M059J (cell line): Measurements from ENCODE around the gene AAMP. TPM values are rescaled to one million over a fixed set of nuclear protein-coding genes. Genes with fewer than 3 reads are reported as not detected.
"Not testable (repeated sequence)": the region's sequence is repeated elsewhere in the genome, so short reads cannot be mapped to it uniquely, and the experiment has no call there.

Experiments used
- DNase-seq: peaks from one replicate; pipeline ENCODE4 v3.0.0-alpha.2; 2012; ENCODE audit warnings: low read depth
- total RNA-seq: library from RNA; depleted of rRNA; stranded (reverse); fragments of >200 nt; shearing (Covaris generic); gene quantifications from 2 replicates; pipeline ENCODE4 v1.2.3, GENCODE V29; 2014

AAMP gene
- total RNA-seq, 1 experiment from 2014 or later: 153 TPM

GRCh38 chr2:218274586-218274985, 4.6 kb upstream of the AAMP start:
- no peak for DNase-seq

- DNase-seq: no peak
Observed at GRCh38 chr2:218273908-218274249, 3.9 kb upstream of the AAMP start.

- DNase-seq: not testable (repeated sequence)
Observed at GRCh38 chr2:218273214-218273907, 3.4 kb upstream of the AAMP start.

- DNase-seq: peak; percentile 82
Observed at GRCh38 chr2:218272531-218273212, 2.7 kb upstream of the AAMP start.

GRCh38 chr2:218271865-218272530, 2.1 kb upstream of the AAMP start:
- no peak for DNase-seq

GRCh38 chr2:218271487-218271797, 1.5 kb upstream of the AAMP start:
- no peak for DNase-seq

- peak; percentile 41 for DNase-seq
Observed at GRCh38 chr2:218270721-218271486, 967 bp upstream of the AAMP start.

- no peak for DNase-seq
Observed at GRCh38 chr2:218267259-218267658, 2.7 kb downstream of the AAMP start.

- no peak for DNase-seq
Observed at GRCh38 chr2:218266316-218266979, 3.5 kb downstream of the AAMP start.

- DNase-seq: no peak
Observed at GRCh38 chr2:218265626-218266025, 4.3 kb downstream of the AAMP start.

- no peak for DNase-seq
Observed at GRCh38 chr2:218264773-218265561, 5.0 kb downstream of the AAMP start.

GRCh38 chr2:218263817-218264641, 5.9 kb downstream of the AAMP start:
- no peak for DNase-seq

- DNase-seq: no peak
Observed at GRCh38 chr2:218262631-218263586, 7.0 kb downstream of the AAMP start.

- DNase-seq: no peak
Observed at GRCh38 chr2:218262237-218262600, 7.7 kb downstream of the AAMP start.

- DNase-seq: peak; percentile 16
Observed at GRCh38 chr2:218261423-218262236, 8.3 kb downstream of the AAMP start.

GRCh38 chr2:218260742-218261422, 9.1 kb downstream of the AAMP start, which contains the start of gene GPBAR1:
GPBAR1 (plus strand) TSS chr2:218261015; CDS start chr2:218262725, 1,710 bp downstream.
- DNase-seq: no peak

- no peak for DNase-seq
Observed at GRCh38 chr2:218260166-218260565, 9.8 kb downstream of the AAMP start.
